Esophagus muscularis mucosa (tissue), 4 donors: Measurements from ENCODE around the gene KDSR. TPM values are rescaled to one million over a fixed set of nuclear protein-coding genes. Genes with fewer than 3 reads are reported as not detected.

ENCODE experiments used
- DNase-seq: peaks from one replicate; pipeline ENCODE4 v3.0.0-alpha.2; 2017; ENCODE audit errors: extremely low spot score
- H3K27ac ChIP-seq, 4 donors: fragments of 200-600 bp; sonication (generic); replicated peaks in 1 of 4; 1 replicate in 3 of 4; 2 replicates in 1 of 4; pipeline ENCODE4 v1.5.1; 2016 to 2019; ENCODE audit warnings: mild to moderate bottlenecking in 1 of 4
- H3K27me3 ChIP-seq, 4 donors: fragments of 200-600 bp; sonication (generic); one replicate each; pipeline versions ENCODE4 v1.5.1 to v1.6.0; 2016 to 2019
- H3K36me3 ChIP-seq, 4 donors: fragments of 200-600 bp; sonication (generic); one replicate each; pipeline ENCODE4 v1.5.1; 2016 to 2019
- H3K4me1 ChIP-seq, 4 donors: fragments of 200-600 bp; sonication (generic); one replicate each; pipeline ENCODE4 v1.5.1; 2016 to 2019
- H3K4me3 ChIP-seq, 4 donors: fragments of 200-600 bp; sonication (generic); 1 replicate in 2 of 4; 2 replicates in 2 of 4; pipeline ENCODE4 v1.5.1; 2016 to 2019; ENCODE audit warnings: mild to moderate bottlenecking in 4 of 4, moderate library complexity in 1 of 4
- H3K9me3 ChIP-seq, 4 donors: fragments of 200-600 bp; sonication (generic); 1 replicate in 3 of 4; 2 replicates in 1 of 4; pipeline ENCODE4 v1.5.1; 2016 to 2019
- EP300 ChIP-seq: sonication (generic); formaldehyde crosslinking; IDR thresholded peaks from one replicate; pipeline ENCODE4 v1.6.1; 2017; ENCODE audit warnings: antibody characterized with exemption
- POLR2A ChIP-seq: fragments of 450-650 bp; IDR thresholded peaks from one replicate; pipeline ENCODE4 v1.6.1; 2017; ENCODE audit warnings: antibody characterized with exemption, moderate library complexity, mild to moderate bottlenecking, low read depth
- POLR2AphosphoS5 ChIP-seq, 2 donors: sonication (generic); formaldehyde crosslinking; IDR thresholded peaks; one replicate each; pipeline ENCODE4 v1.6.1; 2017; ENCODE audit warnings: antibody characterized with exemption in 2 of 2
- WGBS: methylation state at CpG from one replicate; pipeline ENCODE4 v1.1.5; 2018; 5-methylcytosine and 5-hydroxymethylcytosine counted together
- intact Hi-C: fragments of 100-400 bp; cut with DNase I; formaldehyde crosslinking; loops from one replicate; pipeline ENCODE4 v1.15.1; 2023
- total RNA-seq, 4 donors: library from RNA; depleted of rRNA; stranded (reverse); fragments of >200 nt; gene quantifications; one replicate each; pipeline versions ENCODE4 v1.1.0 to v1.2.1, GENCODE V29; 2016
- TF ChIP-seq, protein P1 (sequence below), 3 experiments: fragments of 200-600 bp in 2 of 3; fragments of 450-650 bp in 1 of 3; sonication (generic) in 2 of 3; IDR thresholded peaks; one replicate each; pipeline ENCODE4 v1.5.1; 2017 to 2019; ENCODE audit warnings: antibody characterized with exemption in 3 of 3, mild to moderate bottlenecking in 2 of 3, moderate library complexity in 1 of 3

Gene KDSR, protein sequence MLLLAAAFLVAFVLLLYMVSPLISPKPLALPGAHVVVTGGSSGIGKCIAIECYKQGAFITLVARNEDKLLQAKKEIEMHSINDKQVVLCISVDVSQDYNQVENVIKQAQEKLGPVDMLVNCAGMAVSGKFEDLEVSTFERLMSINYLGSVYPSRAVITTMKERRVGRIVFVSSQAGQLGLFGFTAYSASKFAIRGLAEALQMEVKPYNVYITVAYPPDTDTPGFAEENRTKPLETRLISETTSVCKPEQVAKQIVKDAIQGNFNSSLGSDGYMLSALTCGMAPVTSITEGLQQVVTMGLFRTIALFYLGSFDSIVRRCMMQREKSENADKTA
- 10 to 100 TPM; 41.8 to 58.8 (median 49.8) TPM for total RNA-seq

DNA sequence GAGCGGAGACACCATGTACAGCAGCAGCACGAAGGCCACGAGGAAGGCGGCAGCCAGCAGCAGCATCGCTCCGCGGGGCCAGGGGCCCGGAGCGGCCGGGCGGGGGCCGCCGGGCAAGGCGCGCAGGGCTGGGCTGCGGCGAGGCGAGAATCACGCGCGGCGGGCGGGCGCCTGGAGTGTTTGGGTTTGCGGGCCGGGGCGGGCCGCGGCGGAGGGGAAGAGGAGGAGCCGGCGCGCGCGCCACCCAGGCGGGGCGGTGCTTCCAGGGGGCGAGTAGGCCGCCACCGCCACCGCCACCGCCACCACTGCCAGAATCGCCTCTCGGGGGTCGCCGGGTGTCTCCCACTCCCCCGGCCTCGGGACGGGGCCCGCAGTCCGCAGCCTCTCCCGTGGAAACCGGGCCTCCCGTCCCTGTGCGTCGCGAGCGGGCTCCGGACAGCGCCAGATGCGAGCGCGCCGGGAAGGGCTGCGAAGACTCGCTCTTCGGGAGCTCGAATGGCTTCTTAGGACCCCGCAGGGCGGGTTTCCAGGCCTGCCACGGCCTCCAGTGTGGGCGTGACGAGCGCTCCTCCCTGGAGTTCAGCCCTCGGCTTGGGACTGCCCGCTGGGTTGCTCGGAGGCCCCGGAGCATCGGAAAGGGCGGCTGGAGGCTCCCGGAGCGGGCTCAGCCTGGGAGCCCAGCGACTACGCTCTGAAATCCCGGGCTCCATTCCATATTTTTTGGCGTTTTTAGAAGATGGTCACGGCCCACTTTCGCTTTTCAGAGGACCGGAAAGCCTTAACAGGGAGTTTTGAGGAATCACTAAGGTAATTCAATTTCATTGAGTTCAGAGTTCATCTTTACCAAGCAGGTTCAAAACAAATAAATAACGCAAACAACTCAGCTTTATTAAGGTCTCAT, at the start of gene KDSR:
TSS of gene KDSR (minus strand) at position 154 of the 901 bp plus-strand sequence. CDS start at position 66, 88 bp downstream.
- Histone ChIP-seq H3K27ac (peak within 1 kb of the TSS; percentile 95 to 98 (median 98)), H3K27me3 (no peaks in the 10 kb centered on the region), H3K9me3 (no peaks in the 10 kb centered on the region), H3K36me3 (peaks cover 2 to 7% (median 5%) of the 10 kb centered on the region in 4 donors), H3K4me3 (peak within 1 kb of the TSS; percentile 85 to 97 (median 90)), H3K4me1 (peaks cover 11 to 35% (median 27%) of the 10 kb centered on the region in 4 donors)
- peak; percentile 96 for DNase-seq
- peak; percentile 54 for TF ChIP-seq POLR2A
- peak; percentile 77 to 90 for TF ChIP-seq POLR2AphosphoS5 (IDR thresholded peaks at IDR 0.05)
- TF ChIP-seq EP300 = no peak
- WGBS = 0% methylated on average over 11 of the region's 90 CpGs
- intact Hi-C loops = loop anchor here (5.0 kb wide), 1 partner anchor 55 kb away; the partner anchor contains the start of gene VPS4B

DNA sequence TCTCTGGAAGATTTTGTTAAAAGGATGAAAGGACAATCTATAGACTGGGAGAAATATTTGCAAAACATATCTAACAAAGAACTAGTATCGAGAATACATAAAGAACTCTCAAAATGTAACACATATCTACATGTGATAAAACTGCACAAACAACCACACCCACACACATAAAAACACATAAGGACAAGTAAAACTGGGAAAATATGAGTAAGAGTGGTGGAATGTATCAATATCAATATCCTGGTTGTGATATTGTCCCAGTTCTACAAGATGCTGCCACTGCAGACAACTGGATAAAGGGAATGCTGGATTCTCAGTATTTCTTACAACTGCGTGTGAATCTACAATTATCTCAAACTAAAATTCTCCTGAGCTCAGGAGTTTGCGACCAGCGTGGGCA, 45.9 kb upstream of the KDSR start:
- no peaks in the 10 kb centered on the region for H3K27me3 ChIP-seq
- H3K27ac ChIP-seq = no peak overlapping the region
- TF ChIP-seq, protein P1, sequence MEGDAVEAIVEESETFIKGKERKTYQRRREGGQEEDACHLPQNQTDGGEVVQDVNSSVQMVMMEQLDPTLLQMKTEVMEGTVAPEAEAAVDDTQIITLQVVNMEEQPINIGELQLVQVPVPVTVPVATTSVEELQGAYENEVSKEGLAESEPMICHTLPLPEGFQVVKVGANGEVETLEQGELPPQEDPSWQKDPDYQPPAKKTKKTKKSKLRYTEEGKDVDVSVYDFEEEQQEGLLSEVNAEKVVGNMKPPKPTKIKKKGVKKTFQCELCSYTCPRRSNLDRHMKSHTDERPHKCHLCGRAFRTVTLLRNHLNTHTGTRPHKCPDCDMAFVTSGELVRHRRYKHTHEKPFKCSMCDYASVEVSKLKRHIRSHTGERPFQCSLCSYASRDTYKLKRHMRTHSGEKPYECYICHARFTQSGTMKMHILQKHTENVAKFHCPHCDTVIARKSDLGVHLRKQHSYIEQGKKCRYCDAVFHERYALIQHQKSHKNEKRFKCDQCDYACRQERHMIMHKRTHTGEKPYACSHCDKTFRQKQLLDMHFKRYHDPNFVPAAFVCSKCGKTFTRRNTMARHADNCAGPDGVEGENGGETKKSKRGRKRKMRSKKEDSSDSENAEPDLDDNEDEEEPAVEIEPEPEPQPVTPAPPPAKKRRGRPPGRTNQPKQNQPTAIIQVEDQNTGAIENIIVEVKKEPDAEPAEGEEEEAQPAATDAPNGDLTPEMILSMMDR (IDR thresholded peaks at IDR 0.05) = no peak
- TF ChIP-seq POLR2A (no peak), EP300 (no peak), POLR2AphosphoS5 (IDR thresholded peaks at IDR 0.05) (no peak)
- DNase-seq = no peak
- H3K36me3 ChIP-seq = peaks cover 24 to 80% (median 59%) of the 10 kb centered on the region in 4 donors
- intact Hi-C loops = no loop called here
- no peaks in the 10 kb centered on the region for H3K9me3 ChIP-seq
- peaks cover 0 to 11% (median 4%) of the 10 kb centered on the region in 4 donors for H3K4me1 ChIP-seq
- H3K4me3 ChIP-seq = no peak overlapping the region
- WGBS = 71% methylated on average over 4 of the region's 4 CpGs

DNA sequence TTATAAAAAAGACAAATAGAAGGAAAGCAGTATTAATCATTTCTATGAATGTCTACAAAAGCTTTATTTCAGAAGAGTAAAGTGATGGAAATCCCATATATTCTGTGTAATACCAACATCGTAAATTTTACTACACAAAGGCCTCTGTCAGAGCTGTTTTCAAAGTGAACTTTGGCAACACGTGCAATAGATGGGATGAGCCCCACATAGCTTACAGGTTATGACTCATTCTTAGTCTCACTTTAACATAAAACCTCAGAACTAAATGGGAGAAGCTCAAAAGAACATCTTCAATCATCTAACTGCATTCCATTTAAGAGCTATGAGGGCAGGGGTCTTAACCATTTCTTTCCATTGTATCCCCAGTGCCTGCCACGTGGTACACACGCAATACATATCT, 43.8 kb upstream of the KDSR start:
- Histone ChIP-seq H3K27ac (no peak overlapping the region), H3K27me3 (no peaks in the 10 kb centered on the region), H3K4me3 (no peak overlapping the region), H3K36me3 (peaks cover 24 to 80% (median 63%) of the 10 kb centered on the region in 4 donors), H3K4me1 (peaks cover 0 to 7% (median 2%) of the 10 kb centered on the region in 4 donors), H3K9me3 (no peaks in the 10 kb centered on the region)
- WGBS = 81% methylated on average over 4 of the region's 4 CpGs
- DNase-seq = no peak
- no peak for TF ChIP-seq EP300
- no peak for TF ChIP-seq POLR2AphosphoS5 (IDR thresholded peaks at IDR 0.05)
- TF ChIP-seq, protein P1 (IDR thresholded peaks at IDR 0.05) = no peak
- no peak for TF ChIP-seq POLR2A
- intact Hi-C loops = no loop called here

DNA sequence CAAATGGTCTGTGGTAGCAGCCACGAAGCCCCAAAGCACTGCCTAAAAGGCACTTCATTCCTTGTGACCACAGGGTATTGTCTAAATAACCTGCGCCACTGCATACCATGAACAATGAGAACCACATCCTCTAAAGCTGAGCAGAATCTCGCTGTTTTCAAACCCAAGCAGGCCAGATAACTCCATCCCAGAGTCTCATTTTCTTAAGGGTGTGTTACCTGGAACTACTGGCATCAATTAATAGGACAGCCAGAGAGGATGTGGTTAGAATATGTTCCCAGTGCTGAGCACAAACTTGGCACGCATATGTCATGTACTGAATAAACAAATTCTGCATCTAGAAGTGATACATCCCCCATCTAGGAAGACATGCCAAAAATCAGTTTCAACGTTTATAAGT, 42.3 kb upstream of the KDSR start:
- no peak for DNase-seq
- Histone ChIP-seq H3K4me3 (no peak overlapping the region), H3K9me3 (no peaks in the 10 kb centered on the region), H3K27me3 (no peaks in the 10 kb centered on the region), H3K36me3 (peaks cover 24 to 72% (median 56%) of the 10 kb centered on the region in 4 donors), H3K4me1 (peaks cover 0 to 7% (median 2%) of the 10 kb centered on the region in 4 donors), H3K27ac (no peak overlapping the region)
- WGBS = 88% methylated on average over 5 of the region's 5 CpGs
- intact Hi-C loops = no loop called here
- TF ChIP-seq POLR2A (no peak), POLR2AphosphoS5 (IDR thresholded peaks at IDR 0.05) (no peak), EP300 (no peak)
- TF ChIP-seq, protein P1 (IDR thresholded peaks at IDR 0.05) = no peak
